Ectodermal cell (in vitro differentiated cells): ENCODE results near the gene SPRTN.

Experiments used
- H3K27ac ChIP-seq: 2 replicates; pipeline ENCODE4 v1.7.0; 2013; ENCODE audit warnings: mild to moderate bottlenecking, low read depth, low read length; ENCODE audit not compliant: insufficient read depth, poor library complexity, severe bottlenecking
- H3K27me3 ChIP-seq: 2 replicates; pipeline ENCODE4 v1.7.0; 2013; ENCODE audit warnings: mild to moderate bottlenecking, low read length; ENCODE audit not compliant: insufficient read depth, control insufficient read depth, poor library complexity, severe bottlenecking
- H3K36me3 ChIP-seq: one replicate; pipeline ENCODE4 v1.7.0; 2013; ENCODE audit warnings: low read length; ENCODE audit not compliant: control insufficient read depth, insufficient read depth
- H3K4me1 ChIP-seq: one replicate; pipeline ENCODE4 v1.7.0; 2013; ENCODE audit warnings: low read length; ENCODE audit not compliant: control insufficient read depth, insufficient read depth
- H3K4me3 ChIP-seq: 2 replicates; pipeline ENCODE4 v1.7.0; 2013; ENCODE audit warnings: low read depth, low read length, control low read depth; ENCODE audit not compliant: insufficient read depth
- H3K9me3 ChIP-seq: 2 replicates; pipeline ENCODE4 v1.7.0; 2013; ENCODE audit warnings: mild to moderate bottlenecking, low read length, moderate library complexity; ENCODE audit not compliant: control insufficient read depth
- WGBS, 2 experiments: methylation state at CpG; one replicate each; pipeline ENCODE4 v1.1.7; 2013; ENCODE audit warnings: missing lambda C conversion rate in 2 of 2; 5-methylcytosine and 5-hydroxymethylcytosine counted together

Gene SPRTN

DNA sequence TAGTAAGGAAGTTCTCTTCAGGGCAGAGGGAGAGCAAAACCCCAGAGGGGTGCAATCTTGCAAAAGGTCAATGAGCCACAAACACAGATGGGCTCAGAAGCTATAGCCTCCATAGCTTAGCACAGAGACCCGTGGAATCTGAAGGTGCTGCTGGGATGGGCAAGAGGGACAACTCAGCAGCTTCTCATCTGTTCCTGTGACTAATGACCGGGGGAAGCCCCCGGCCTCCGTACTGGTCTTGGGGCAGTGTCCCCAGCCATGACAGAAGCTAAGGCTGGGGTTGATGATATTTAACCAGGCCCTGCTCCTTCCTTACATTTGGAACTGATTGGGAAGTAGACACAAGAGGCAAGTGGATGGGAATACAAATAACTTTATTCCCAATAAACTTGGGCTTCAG is 19.5 kb upstream of the SPRTN start:
- Histone ChIP-seq H3K9me3 (no peaks in the 10 kb centered on the region), H3K36me3 (no peaks in the 10 kb centered on the region), H3K4me1 (no peaks in the 10 kb centered on the region), H3K4me3 (no peak overlapping the region), H3K27me3 (peaks cover 3% of the 10 kb centered on the region), H3K27ac (no peak overlapping the region)
- WGBS, 2 experiments: 90 to 91% methylated on average over 4 of the region's 4 CpGs

DNA sequence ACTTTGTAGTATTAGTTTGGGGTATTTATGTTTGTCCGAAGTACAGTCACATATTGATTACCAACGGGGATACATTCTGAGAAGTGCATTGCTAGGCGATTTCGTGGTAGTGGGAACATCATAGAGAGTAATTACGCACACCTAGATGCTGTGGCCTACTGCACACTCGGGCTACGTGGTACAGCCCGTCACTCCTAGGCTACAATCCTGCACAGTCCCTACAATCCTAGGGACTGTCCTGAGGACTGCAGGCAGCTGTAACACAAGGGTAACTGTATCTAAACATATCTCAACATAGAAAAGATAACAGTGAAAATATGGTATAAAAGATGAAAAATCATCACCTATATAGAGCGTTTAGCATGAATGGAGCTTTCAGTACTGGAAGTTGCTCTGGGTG is 19.0 kb upstream of the SPRTN start:
- H3K27me3 ChIP-seq: peaks cover 2% of the 10 kb centered on the region
- WGBS, 2 experiments: 89 to 95% methylated on average over 9 of the region's 9 CpGs

GRCh38 chr1:231322880-231323530 is 15.1 kb upstream of the SPRTN start:
- H3K27me3 ChIP-seq: no peaks in the 10 kb centered on the region
- WGBS, 2 experiments: 91 to 92% methylated on average over 7 of the region's 7 CpGs
- H3K4me1 ChIP-seq: no peaks in the 10 kb centered on the region

More for the DNA sequence above, 19.0 kb upstream of the SPRTN start:
- no peak overlapping the region for H3K4me3 ChIP-seq
- no peaks in the 10 kb centered on the region for H3K4me1 ChIP-seq
- H3K9me3 ChIP-seq: no peaks in the 10 kb centered on the region
- no peaks in the 10 kb centered on the region for H3K36me3 ChIP-seq
- no peak overlapping the region for H3K27ac ChIP-seq

GRCh38 chr1:231324660-231325059 is 13.4 kb upstream of the SPRTN start:
- Histone ChIP-seq H3K9me3 (no peaks in the 10 kb centered on the region), H3K4me3 (no peak overlapping the region), H3K27ac (no peak overlapping the region), H3K27me3 (no peaks in the 10 kb centered on the region), H3K36me3 (no peaks in the 10 kb centered on the region), H3K4me1 (no peaks in the 10 kb centered on the region)
- 84 to 89% methylated on average over 5 of the region's 5 CpGs for WGBS, 2 experiments

More at GRCh38 chr1:231322880-231323530, 15.1 kb upstream of the SPRTN start:
- Histone ChIP-seq H3K27ac (no peak overlapping the region), H3K9me3 (no peaks in the 10 kb centered on the region), H3K36me3 (no peaks in the 10 kb centered on the region), H3K4me3 (no peak overlapping the region)

- no peaks in the 10 kb centered on the region for H3K27me3 ChIP-seq
- H3K27ac ChIP-seq: no peak overlapping the region
- no peak overlapping the region for H3K4me3 ChIP-seq
- H3K9me3 ChIP-seq: no peaks in the 10 kb centered on the region
- H3K36me3 ChIP-seq: no peaks in the 10 kb centered on the region
- 86 to 98% methylated on average over 1 of the region's 1 CpG for WGBS, 2 experiments
- H3K4me1 ChIP-seq: no peaks in the 10 kb centered on the region
Observed at GRCh38 chr1:231326248-231326647, 11.8 kb upstream of the SPRTN start.

DNA sequence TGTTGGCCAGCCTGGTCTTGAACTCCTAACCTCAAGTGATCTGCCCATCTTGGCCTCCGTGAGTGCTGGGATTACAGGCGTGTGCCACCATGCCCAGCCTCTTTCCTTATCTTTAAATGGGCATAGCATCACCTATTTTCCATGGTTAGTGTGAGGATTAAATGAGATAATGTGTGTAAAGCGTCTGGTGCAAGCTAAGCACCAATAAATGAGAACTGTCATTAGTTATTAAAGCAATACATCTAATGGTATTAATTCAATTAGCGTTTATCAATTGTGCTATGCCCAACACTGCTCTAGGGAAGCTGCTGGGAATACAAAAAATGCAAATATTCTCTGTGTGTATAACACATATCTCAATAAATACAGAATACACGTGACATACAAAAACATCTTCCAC is 10.5 kb upstream of the SPRTN start:
- Histone ChIP-seq H3K9me3 (no peaks in the 10 kb centered on the region), H3K4me3 (no peak overlapping the region), H3K36me3 (no peaks in the 10 kb centered on the region), H3K27ac (no peak overlapping the region), H3K4me1 (no peaks in the 10 kb centered on the region), H3K27me3 (no peaks in the 10 kb centered on the region)
- 84 to 89% methylated on average over 4 of the region's 5 CpGs for WGBS, 2 experiments

DNA sequence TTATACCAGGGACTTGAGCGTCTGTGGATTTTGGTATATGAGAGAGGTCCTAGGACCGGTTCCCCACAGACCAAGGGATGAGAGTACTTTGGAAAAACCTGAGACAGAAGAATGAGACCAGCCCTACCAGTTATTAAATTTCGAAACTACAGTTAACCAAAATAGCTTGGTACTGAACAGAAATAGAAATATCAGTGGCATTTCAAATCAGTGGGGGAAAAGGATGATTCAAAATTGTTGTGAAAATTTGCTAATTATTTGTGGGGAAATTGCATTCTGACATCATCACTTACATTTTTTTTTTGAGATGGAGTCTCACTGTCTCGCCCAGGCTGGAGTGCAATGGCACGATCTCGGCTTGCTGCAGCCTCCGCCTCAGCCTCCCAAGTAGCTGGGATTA is 8.6 kb upstream of the SPRTN start:
- Histone ChIP-seq H3K36me3 (no peaks in the 10 kb centered on the region), H3K9me3 (no peaks in the 10 kb centered on the region), H3K27me3 (no peaks in the 10 kb centered on the region), H3K4me1 (no peaks in the 10 kb centered on the region), H3K27ac (no peak overlapping the region), H3K4me3 (no peak overlapping the region)
- 91 to 93% methylated on average over 7 of the region's 7 CpGs for WGBS, 2 experiments

GRCh38 chr1:231332761-231333160 is 5.3 kb upstream of the SPRTN start:
- Histone ChIP-seq H3K27me3 (no peaks in the 10 kb centered on the region), H3K9me3 (no peaks in the 10 kb centered on the region), H3K4me1 (peaks cover 18% of the 10 kb centered on the region), H3K36me3 (no peaks in the 10 kb centered on the region), H3K4me3 (no peak overlapping the region), H3K27ac (no peak overlapping the region)
- WGBS, 2 experiments: 100% methylated on average over 1 of the region's 1 CpG; no CpG with 5 or more reads in 1 of the 2 experiments

- no peaks in the 10 kb centered on the region for H3K36me3 ChIP-seq
- H3K27me3 ChIP-seq: no peaks in the 10 kb centered on the region
- H3K4me1 ChIP-seq: peaks cover 18% of the 10 kb centered on the region
- no peaks in the 10 kb centered on the region for H3K9me3 ChIP-seq
- WGBS, 2 experiments: 92% methylated on average over 1 of the region's 1 CpG; no CpG with 5 or more reads in 1 of the 2 experiments
- no peak overlapping the region for H3K27ac ChIP-seq
- H3K4me3 ChIP-seq: peak overlapping the region; percentile 2
Observed at GRCh38 chr1:231334079-231334666, 3.9 kb upstream of the SPRTN start.

DNA sequence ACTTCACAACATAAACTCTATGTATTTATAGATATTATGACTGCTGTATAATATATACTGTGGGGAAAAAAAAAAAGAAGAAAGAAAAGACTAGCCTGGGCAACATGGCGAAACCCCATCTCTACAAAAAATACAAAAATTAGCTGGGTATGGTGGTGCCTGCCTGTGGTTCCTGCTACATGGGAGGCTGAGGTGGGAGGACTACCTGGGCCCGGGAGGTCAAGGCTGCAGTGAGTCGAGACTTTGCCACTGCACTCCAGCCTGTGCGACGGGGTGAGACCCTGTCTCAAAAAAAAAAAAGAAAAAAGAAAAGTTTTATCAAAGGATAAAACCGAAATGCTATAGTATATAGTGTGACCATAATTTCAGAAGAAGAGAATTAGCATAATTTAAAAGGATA is 3.1 kb upstream of the SPRTN start:
- Histone ChIP-seq H3K9me3 (no peaks in the 10 kb centered on the region), H3K27me3 (no peaks in the 10 kb centered on the region), H3K36me3 (no peaks in the 10 kb centered on the region), H3K4me3 (no peak overlapping the region), H3K27ac (no peak overlapping the region), H3K4me1 (peaks cover 24% of the 10 kb centered on the region)
- 97 to 98% methylated on average over 5 to 6 of the region's 6 CpGs for WGBS, 2 experiments
